Cardiac muscle cell (in vitro differentiated cells and primary cell): ENCODE results near the gene PDPN. TPM values are rescaled to one million over a fixed set of nuclear protein-coding genes. Genes with fewer than 3 reads are reported as not detected.

Experiments used
- DNase-seq, 2 donors: peaks; one replicate each; pipeline versions ENCODE4 v3.0.0 to v3.0.0-alpha.2; 2010 to 2017; ENCODE audit warnings: low read depth in 1 of 2, low spot score in 1 of 2
- H3K27ac ChIP-seq: fragments of 200-600 bp; sonication (generic); 2 replicates; pipeline ENCODE4 v1.5.1; 2016
- H3K27me3 ChIP-seq: fragments of 200-600 bp; sonication (generic); 2 replicates; pipeline ENCODE4 v1.6.0; 2016; ENCODE audit warnings: control low read depth
- H3K36me3 ChIP-seq: fragments of 200-600 bp; sonication (generic); 2 replicates; pipeline ENCODE4 v1.5.1; 2016; ENCODE audit warnings: control low read depth
- H3K4me1 ChIP-seq: fragments of 200-600 bp; sonication (generic); 2 replicates; pipeline ENCODE4 v1.8.1; 2017; ENCODE audit warnings: low read depth, mild to moderate bottlenecking, mixed run types
- H3K4me3 ChIP-seq: fragments of 200-600 bp; sonication (generic); 2 replicates; pipeline ENCODE4 v1.5.1; 2016; ENCODE audit warnings: mild to moderate bottlenecking
- H3K9me3 ChIP-seq: fragments of 200-600 bp; sonication (generic); 2 replicates; pipeline ENCODE4 v1.5.1; 2017; ENCODE audit warnings: low read depth, mild to moderate bottlenecking, control low read depth
- CTCF ChIP-seq: IDR thresholded peaks from 2 replicates; pipeline ENCODE4 v1.5.1; 2012; ENCODE audit warnings: low read depth, mild to moderate bottlenecking, low read length
- polyA plus RNA-seq: library from polyadenylated mRNA; unstranded; fragments of >200 nt; fragmentation: Nextera tagmentation; extraction: Ambion mirVana; gene quantifications from 2 replicates; pipeline ENCODE4 v1.2.1, GENCODE V29; 2016
- total RNA-seq: library from RNA; depleted of rRNA; stranded (reverse); fragments of >200 nt; gene quantifications from 2 replicates; pipeline ENCODE4 v1.2.3, GENCODE V29; 2016

The PDPN gene
- total and polyA plus RNA-seq, 2 experiments from 2014 or later, result 13.0 to 22.8 TPM

DNA sequence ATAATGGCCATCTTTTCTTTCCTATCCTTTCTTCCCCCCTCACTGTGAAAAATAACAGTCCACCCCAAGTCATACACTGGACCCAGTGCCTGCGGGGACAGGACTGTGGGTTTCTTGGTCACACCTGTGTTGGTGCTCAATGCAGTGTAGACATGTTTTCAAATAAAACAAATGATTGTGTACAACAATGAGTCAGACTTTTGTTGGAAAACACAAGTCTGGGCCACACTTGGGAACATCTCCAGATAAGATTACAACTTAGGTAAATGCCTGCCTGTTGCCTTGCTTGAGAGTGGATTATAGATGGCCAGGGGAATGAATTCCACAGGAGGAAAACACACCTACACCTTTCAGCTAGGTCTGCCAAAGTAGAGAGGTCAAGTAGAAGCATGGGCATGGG lies 34.1 kb downstream of the PDPN start:
- Histone ChIP-seq H3K4me3 (no peak overlapping the region), H3K27me3 (no peaks in the 10 kb centered on the region), H3K27ac (no peak overlapping the region), H3K36me3 (no peaks in the 10 kb centered on the region), H3K4me1 (no peaks in the 10 kb centered on the region), H3K9me3 (no peaks in the 10 kb centered on the region)
- TF ChIP-seq CTCF, result no peak
- no peak for DNase-seq

- Histone ChIP-seq H3K4me1 (no peaks in the 10 kb centered on the region), H3K36me3 (no peaks in the 10 kb centered on the region), H3K27me3 (no peaks in the 10 kb centered on the region), H3K27ac (no peak overlapping the region), H3K9me3 (no peaks in the 10 kb centered on the region), H3K4me3 (no peak overlapping the region)
- TF ChIP-seq CTCF, result no peak
- no peak for DNase-seq
These were observed 34.9 kb downstream of the PDPN start for GRCh38 chr1:13618483-13618882.

GRCh38 chr1:13619909-13620308 lies 36.3 kb downstream of the PDPN start:
- Histone ChIP-seq H3K27ac (no peak overlapping the region), H3K27me3 (no peaks in the 10 kb centered on the region), H3K4me3 (no peak overlapping the region), H3K36me3 (no peaks in the 10 kb centered on the region), H3K9me3 (no peaks in the 10 kb centered on the region), H3K4me1 (no peaks in the 10 kb centered on the region)
- TF ChIP-seq CTCF, result no peak
- DNase-seq, result peak in 1 of 2 donors; percentile 81

GRCh38 chr1:13620825-13621224 lies 37.2 kb downstream of the PDPN start:
- Histone ChIP-seq H3K27ac (no peak overlapping the region), H3K36me3 (no peaks in the 10 kb centered on the region), H3K4me3 (no peak overlapping the region), H3K4me1 (no peaks in the 10 kb centered on the region), H3K27me3 (no peaks in the 10 kb centered on the region), H3K9me3 (no peaks in the 10 kb centered on the region)
- no peak for TF ChIP-seq CTCF
- no peak for DNase-seq

- TF ChIP-seq CTCF, result no peak
- Histone ChIP-seq H3K27me3 (no peaks in the 10 kb centered on the region), H3K4me3 (no peak overlapping the region), H3K27ac (no peak overlapping the region), H3K4me1 (no peaks in the 10 kb centered on the region), H3K9me3 (no peaks in the 10 kb centered on the region), H3K36me3 (no peaks in the 10 kb centered on the region)
- DNase-seq, result no peak
These were observed 38.8 kb downstream of the PDPN start for GRCh38 chr1:13622446-13622845.
